ENCODE measurements around the gene ZFYVE28. TPM values are rescaled to one million over a fixed set of nuclear protein-coding genes. Genes with fewer than 3 reads are reported as not detected.
A peak's percentile ranks its signal among the peaks of the same experiment; 100 is the strongest.

ZFYVE28 gene
- total and polyA plus RNA-seq, 2 of the 8 experiments (the other 6 are each of a cell fraction or from before 2014, with no cell fraction given), result 1.7 to 4.9 TPM

DNA sequence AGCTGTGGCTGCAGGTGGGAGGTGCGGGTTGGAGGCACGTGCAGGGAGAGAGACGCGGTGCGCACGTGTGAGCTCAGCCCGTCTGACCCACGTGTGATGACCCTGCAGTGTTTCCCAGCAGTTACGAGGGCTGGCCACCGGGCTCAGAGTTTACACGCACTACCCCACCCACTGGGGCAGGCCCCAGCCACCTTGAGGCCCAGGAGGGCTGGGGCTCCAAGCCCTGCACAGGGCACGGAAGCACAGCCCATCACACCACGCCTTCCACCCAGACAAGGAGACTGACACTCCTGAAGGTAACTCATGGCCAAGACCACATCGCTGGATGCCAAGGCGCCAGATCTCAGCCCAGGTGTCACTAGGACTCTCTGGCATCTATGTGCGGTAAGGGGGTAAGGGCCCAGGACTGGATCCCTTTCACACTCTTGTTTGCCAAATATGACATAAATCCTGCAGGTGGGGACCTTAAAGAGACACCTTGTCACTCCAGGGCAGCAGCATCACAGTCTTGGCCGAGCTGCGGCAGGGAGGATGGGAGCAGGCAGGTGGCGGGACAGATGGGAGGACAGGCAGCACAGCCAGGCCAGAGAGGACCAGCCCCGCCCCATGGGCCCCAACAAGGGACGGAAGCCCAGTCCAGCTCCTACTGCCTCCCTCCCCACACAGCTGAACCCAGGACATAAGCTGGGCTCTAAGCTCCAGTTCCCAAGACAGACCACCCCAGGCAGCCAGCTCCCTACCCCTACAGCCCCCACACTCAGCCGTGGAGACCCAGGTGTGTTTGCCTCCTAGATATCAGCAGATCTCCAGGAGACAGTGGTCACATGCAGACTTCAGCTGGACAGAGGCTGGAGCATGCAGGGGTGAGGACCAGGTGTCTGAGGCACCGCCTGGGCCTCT is 56.8 kb downstream of the ZFYVE28 start:
- Histone ChIP-seq H4K5ac (ENCODE audit: insufficient read length, low read depth, low read length) (no peak overlapping the region), H3K27ac (ENCODE audit: low read depth, low read length) (no peak overlapping the region), H2BK12ac (ENCODE audit: low read depth, low read length) (0 out of 2 replicates have a peak overlapping the region, but pooled peaks have one; percentile 17), H4K20me1 (replicated peaks in 1 of 2; ENCODE audit: control insufficient read depth in 1 of 2, insufficient read depth in 2 of 2, low read length in 2 of 2) (peaks cover 2% of the 10 kb centered on the region in 2 experiments), H4K8ac (ENCODE audit: extremely low read depth, insufficient read depth, low read length) (peak overlapping the region; percentile 73; the same call in 1 of the 2 replicates), H3K56ac (replicated peaks; ENCODE audit: insufficient read length, low read depth, low read length) (no peak overlapping the region), H3K23me2 (ENCODE audit: low read depth, low read length) (no peaks in the 10 kb centered on the region; the same call in 1 of the 2 replicates), H2BK5ac (ENCODE audit: low read depth, low read length) (0 out of 2 replicates have a peak overlapping the region, but pooled peaks have one; percentile 35), H3K9ac (replicated peaks in 1 of 4; ENCODE audit: extremely low read depth in 1 of 4, low read depth in 3 of 4, low read length in 3 of 4) (no peak overlapping the region), H3K4ac (replicated peaks; ENCODE audit: insufficient read length, low read depth, low read length) (no peak overlapping the region), H3K4me3 (ENCODE audit: extremely low read depth in 1 of 4, insufficient read depth in 2 of 4, low read depth in 3 of 4, low read length in 4 of 4) (no peak overlapping the region), H2AFZ (ENCODE audit: low read length) (no peak overlapping the region), H3K4me1 (replicated peaks in 1 of 4; ENCODE audit: control insufficient read depth in 3 of 4, insufficient read depth in 4 of 4, low read length in 3 of 4) (peaks cover 0 to 6% (median 1%) of the 10 kb centered on the region in 4 experiments; a peak in 5 of 7 replicates), H3K9me3 (ENCODE audit: insufficient read depth in 2 of 2, low read depth in 1 of 2, low read length in 1 of 2) (no peaks in the 10 kb centered on the region), H3K4me2 (ENCODE audit: insufficient read depth in 1 of 2, low read depth in 2 of 2, low read length in 2 of 2) (no peak overlapping the region), H3K18ac (ENCODE audit: extremely low read depth, low read length) (no peak overlapping the region), H2AK5ac (ENCODE audit: low read depth, low read length) (no peak overlapping the region), H2BK15ac (ENCODE audit: low read length) (no peak overlapping the region), H3K27me3 (replicated peaks in 1 of 4; ENCODE audit: control insufficient read depth in 3 of 4, extremely low read depth in 1 of 4, insufficient read depth in 3 of 4, low read length in 3 of 4) (no peaks in the 10 kb centered on the region; a peak in 1 of 7 replicates), H3K79me2 (ENCODE audit: control insufficient read depth in 1 of 2, insufficient read depth in 2 of 2, low read length in 2 of 2) (no peaks in the 10 kb centered on the region), H3K79me1 (ENCODE audit: low read depth, low read length) (0 out of 2 replicates have a peak, but pooled peaks cover 2% of the 10 kb centered on the region), H2BK120ac (replicated peaks; ENCODE audit: low read depth, low read length) (no peak overlapping the region), H3K23ac (ENCODE audit: insufficient read length) (no peak overlapping the region), H2BK20ac (ENCODE audit: low read length) (no peak overlapping the region), H3K14ac (ENCODE audit: insufficient read length) (no peak overlapping the region), H3K36me3 (ENCODE audit: control insufficient read depth in 2 of 4, insufficient read depth in 4 of 4, low read length in 3 of 4) (no peaks in the 10 kb centered on the region), H4K91ac (replicated peaks; ENCODE audit: insufficient read length, low read length) (no peak overlapping the region)
- ChIA-PET CTCF (ENCODE audit: partially characterized antibody) (interaction anchor here (0.8 to 2.0 kb wide), 10 partner anchors 11 to 143 kb away, joined by 3 to 8 read pairs (median 4); partner anchors contain the start of genes HAUS3 and POLN), POLR2A (ENCODE audit: partially characterized antibody) (no interaction called here)
- FAIRE-seq (no peak), DNase-seq (ENCODE audit: low read depth in 1 of 2, low spot score in 2 of 2) (no peak)
- 88% methylated on average over 23 of the region's 23 CpGs; no CpG with 5 or more reads in 1 of the 2 experiments for WGBS, 2 experiments (ENCODE audit: extremely low coverage in 1 of 2, insufficient coverage in 1 of 2, insufficient read length in 1 of 2, insufficient replicate concordance in 2 of 2, low coverage in 1 of 2, low lambda C conversion rate in 2 of 2, missing lambda C conversion rate in 1 of 2)
- TF ChIP-seq KDM1A (IDR thresholded peaks at IDR 0.05; ENCODE audit: borderline replicate concordance, low read length), result no peak
- TF ChIP-seq, protein P1, sequence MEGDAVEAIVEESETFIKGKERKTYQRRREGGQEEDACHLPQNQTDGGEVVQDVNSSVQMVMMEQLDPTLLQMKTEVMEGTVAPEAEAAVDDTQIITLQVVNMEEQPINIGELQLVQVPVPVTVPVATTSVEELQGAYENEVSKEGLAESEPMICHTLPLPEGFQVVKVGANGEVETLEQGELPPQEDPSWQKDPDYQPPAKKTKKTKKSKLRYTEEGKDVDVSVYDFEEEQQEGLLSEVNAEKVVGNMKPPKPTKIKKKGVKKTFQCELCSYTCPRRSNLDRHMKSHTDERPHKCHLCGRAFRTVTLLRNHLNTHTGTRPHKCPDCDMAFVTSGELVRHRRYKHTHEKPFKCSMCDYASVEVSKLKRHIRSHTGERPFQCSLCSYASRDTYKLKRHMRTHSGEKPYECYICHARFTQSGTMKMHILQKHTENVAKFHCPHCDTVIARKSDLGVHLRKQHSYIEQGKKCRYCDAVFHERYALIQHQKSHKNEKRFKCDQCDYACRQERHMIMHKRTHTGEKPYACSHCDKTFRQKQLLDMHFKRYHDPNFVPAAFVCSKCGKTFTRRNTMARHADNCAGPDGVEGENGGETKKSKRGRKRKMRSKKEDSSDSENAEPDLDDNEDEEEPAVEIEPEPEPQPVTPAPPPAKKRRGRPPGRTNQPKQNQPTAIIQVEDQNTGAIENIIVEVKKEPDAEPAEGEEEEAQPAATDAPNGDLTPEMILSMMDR (IDR thresholded peaks at IDR 0.05; ENCODE audit: control extremely low read depth in 1 of 3, insufficient read depth in 1 of 3, low read depth in 1 of 3, low read length in 3 of 3), result peak in 1 of 3 experiments; percentile 13; a peak in 1 of 4 replicates

All from H1 (cell line).